Measurements from ENCODE around the gene SLC24A3. TPM values are rescaled to one million over a fixed set of nuclear protein-coding genes. Genes with fewer than 3 reads are reported as not detected.
A peak's percentile ranks its signal among the peaks of the same experiment; 100 is the strongest.

The SLC24A3 gene
- polyA plus RNA-seq, 1 experiment, result 1.7 TPM

DNA sequence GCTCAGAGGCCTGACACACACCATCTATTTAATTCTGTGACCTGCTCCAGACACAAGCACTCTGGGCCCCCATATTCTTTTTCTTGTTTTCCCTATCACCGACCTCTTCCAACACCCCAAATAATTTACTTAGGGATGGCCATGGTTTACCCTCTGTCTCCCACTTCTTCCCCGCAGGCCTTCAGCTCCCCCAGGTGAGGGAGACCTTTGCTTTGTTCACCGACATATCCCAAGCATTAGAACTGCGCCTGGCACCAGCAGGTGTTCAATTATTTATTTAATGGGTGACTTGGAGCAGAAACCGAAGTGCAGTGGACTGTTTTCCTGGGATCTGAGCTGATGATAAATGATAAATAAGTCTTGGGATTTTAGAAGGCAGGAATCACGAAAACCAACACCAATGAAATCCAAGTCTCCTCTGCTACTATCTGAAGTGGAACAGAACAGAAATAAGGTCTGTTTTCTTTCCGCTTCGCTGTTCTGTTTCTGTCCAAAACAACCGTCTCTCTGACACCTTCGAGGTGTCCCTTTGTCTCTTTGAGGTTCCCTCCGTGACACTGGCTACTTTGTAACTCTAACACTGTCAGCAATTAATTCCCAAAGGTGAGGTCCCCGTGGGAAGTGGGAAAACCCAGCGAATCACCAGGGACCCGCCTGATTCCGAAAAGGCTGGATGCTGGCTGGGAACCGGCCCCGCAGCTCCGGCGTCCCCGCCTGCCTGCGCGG lies 544.5 kb downstream of the SLC24A3 start:
- Histone ChIP-seq H3K4me3 (ENCODE audit: low read depth, low read length) (peak overlapping the region; percentile 71), H3K27me3 (ENCODE audit: control insufficient read depth, insufficient read depth, low read length) (no peaks in the 10 kb centered on the region), H3K36me3 (ENCODE audit: control insufficient read depth, insufficient read depth, low read length) (no peaks in the 10 kb centered on the region)
- POLR2A ChIA-PET, result interaction anchor here (1.6 kb wide), 1 partner anchor 19 kb away, joined by 4 read pairs; no protein-coding TSS in a partner anchor
- TF ChIP-seq, protein P1, sequence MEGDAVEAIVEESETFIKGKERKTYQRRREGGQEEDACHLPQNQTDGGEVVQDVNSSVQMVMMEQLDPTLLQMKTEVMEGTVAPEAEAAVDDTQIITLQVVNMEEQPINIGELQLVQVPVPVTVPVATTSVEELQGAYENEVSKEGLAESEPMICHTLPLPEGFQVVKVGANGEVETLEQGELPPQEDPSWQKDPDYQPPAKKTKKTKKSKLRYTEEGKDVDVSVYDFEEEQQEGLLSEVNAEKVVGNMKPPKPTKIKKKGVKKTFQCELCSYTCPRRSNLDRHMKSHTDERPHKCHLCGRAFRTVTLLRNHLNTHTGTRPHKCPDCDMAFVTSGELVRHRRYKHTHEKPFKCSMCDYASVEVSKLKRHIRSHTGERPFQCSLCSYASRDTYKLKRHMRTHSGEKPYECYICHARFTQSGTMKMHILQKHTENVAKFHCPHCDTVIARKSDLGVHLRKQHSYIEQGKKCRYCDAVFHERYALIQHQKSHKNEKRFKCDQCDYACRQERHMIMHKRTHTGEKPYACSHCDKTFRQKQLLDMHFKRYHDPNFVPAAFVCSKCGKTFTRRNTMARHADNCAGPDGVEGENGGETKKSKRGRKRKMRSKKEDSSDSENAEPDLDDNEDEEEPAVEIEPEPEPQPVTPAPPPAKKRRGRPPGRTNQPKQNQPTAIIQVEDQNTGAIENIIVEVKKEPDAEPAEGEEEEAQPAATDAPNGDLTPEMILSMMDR (IDR thresholded peaks at IDR 0.05; ENCODE audit: insufficient read depth, low read depth, low read length), result no peak
- CTCF ChIA-PET, result interaction anchor here (1.1 kb wide), 1 partner anchor 29 kb away, joined by 3 read pairs; no protein-coding TSS in a partner anchor
- DNase-seq (ENCODE audit: low read depth), result no peak

DNA sequence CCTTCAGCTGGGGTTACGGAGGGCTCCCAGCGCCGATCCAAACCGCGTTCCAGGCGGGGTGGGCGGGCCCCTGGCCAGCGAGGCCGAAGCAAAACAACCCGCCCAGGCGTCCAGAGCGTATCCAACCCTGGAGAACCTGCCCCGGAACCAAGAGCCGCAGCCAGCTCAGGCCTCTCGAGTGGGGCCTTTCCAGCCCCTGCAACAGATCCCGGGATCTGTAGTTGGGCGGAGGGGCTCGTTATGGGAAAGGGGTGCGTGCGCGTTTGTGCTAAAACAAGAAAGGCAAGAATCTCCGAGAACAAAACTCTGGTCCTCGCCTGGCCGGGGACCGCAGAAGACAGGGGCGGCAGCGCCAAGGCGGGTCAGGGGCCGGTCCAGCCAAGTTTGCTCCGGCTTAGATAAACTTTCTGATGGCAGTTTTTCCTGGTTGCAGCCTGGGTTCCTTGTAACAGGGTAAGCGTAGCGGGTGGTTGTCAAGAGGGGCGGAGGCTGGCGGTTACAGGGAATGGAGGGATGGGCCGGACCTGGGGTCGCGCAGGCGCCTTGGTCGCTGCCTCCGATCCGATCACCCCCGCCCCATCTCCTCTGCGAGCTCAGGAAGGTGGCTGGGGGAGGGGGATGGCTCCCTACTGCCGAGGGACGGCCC lies 545.2 kb downstream of the SLC24A3 start:
- DNase-seq (ENCODE audit: low read depth), result peak; percentile 71
- ChIA-PET CTCF (interaction anchor here (0.8 to 1.3 kb wide), 3 partner anchors 22 to 28 kb away, joined by 3 read pairs; no protein-coding TSS in a partner anchor), POLR2A (interaction anchor here (0.6 to 1.6 kb wide), 5 partner anchors 12 to 1250 kb away, joined by 3 to 13 read pairs (median 4); partner anchors contain the start of gene SEC23B)
- Histone ChIP-seq H3K27me3 (ENCODE audit: control insufficient read depth, insufficient read depth, low read length) (no peaks in the 10 kb centered on the region), H3K4me3 (ENCODE audit: low read depth, low read length) (peak overlapping the region; percentile 71), H3K36me3 (ENCODE audit: control insufficient read depth, insufficient read depth, low read length) (no peaks in the 10 kb centered on the region)
- TF ChIP-seq, protein P1 (IDR thresholded peaks at IDR 0.05; ENCODE audit: insufficient read depth, low read depth, low read length), result no peak

DNA sequence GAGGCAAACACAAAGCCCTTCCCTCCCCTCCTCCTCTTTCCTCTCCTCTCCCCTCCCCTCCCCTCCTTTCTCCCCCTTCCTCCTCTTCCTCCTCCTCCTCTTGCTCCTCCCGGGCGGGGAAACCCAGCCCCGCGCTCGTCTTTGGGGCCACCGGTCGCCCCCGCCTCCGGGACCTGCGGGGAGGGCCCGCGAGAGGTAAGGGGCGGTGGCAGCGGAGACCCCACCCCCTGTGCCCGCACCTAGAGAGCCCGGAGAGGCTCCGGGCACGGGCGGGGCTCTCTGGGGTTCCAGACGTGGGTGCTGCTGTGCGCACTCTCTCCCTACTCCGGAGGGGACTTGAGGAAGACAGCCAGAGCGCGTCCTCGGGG lies 545.7 kb downstream of the SLC24A3 start, which contains the start of gene RIN2:
TSS of gene RIN2 (plus strand) at position 126 of the 368 bp plus-strand sequence. CDS start 131,344 bp downstream, outside the sequence.
- TF ChIP-seq, protein P1 (IDR thresholded peaks at IDR 0.05; ENCODE audit: insufficient read depth, low read depth, low read length), result no peak
- Histone ChIP-seq H3K4me3 (ENCODE audit: low read depth, low read length) (peak within 1 kb of the TSS; percentile 71), H3K36me3 (ENCODE audit: control insufficient read depth, insufficient read depth, low read length) (no peaks in the 10 kb centered on the region), H3K27me3 (ENCODE audit: control insufficient read depth, insufficient read depth, low read length) (no peaks in the 10 kb centered on the region)
- no peak for DNase-seq (ENCODE audit: low read depth)
- ChIA-PET CTCF (interaction anchor here (0.8 to 1.3 kb wide), 5 partner anchors 12 to 68 kb away, joined by 3 to 4 read pairs (median 3); no protein-coding TSS in a partner anchor), POLR2A (interaction anchor here (0.6 to 1.6 kb wide), 5 partner anchors 12 to 1250 kb away, joined by 3 to 13 read pairs (median 4); partner anchors contain the start of gene SEC23B)

DNA sequence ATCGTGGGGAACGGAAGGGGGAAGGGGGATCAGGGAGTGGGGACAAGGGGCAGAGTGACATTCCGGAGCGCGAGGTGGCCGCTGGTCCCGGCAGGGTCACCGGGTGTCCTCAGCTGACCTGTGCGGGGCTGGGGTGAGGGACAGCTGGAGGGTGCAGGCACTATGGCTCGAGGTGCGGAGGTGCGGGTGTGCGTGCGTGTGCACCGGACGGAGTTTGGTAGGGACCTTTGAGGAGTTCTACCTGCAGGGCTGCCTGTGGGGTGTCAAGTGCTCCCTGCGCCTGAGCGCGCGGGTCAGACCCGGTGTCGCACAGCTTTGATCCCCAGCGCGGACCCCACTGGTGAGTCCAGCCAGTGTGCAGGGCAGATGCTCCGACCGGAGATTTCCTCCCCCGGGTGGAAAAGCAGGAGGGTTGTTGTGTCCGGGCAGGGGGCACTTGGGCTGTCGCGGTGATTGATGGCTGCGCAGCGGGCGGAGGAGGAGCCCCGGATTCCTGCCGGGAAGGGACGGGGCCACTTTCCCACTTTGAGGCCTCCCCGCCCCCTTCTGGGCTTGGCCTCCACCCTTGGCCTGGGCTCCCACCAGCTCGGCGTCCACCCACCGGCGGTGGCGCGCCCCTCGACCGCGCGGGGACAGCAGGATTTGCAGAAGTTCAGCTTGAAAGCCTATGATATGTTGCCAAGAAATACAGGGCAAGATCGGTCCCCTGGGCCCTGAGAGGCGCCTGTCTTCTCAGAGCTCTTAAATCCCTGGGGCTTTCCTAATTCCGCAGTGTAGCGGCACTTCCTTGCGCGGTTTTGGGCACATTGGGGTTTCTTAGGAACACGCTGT lies 546.3 kb downstream of the SLC24A3 start:
- Histone ChIP-seq H3K4me3 (ENCODE audit: low read depth, low read length) (peak overlapping the region; percentile 71), H3K27me3 (ENCODE audit: control insufficient read depth, insufficient read depth, low read length) (no peaks in the 10 kb centered on the region), H3K36me3 (ENCODE audit: control insufficient read depth, insufficient read depth, low read length) (no peaks in the 10 kb centered on the region)
- no peak for DNase-seq (ENCODE audit: low read depth)
- TF ChIP-seq, protein P1 (IDR thresholded peaks at IDR 0.05; ENCODE audit: insufficient read depth, low read depth, low read length), result 0 out of 2 replicates have a peak, but pooled peaks have one; percentile 11
- CTCF ChIA-PET, result interaction anchor here (0.9 to 2.6 kb wide), 6 partner anchors 11 to 453 kb away, joined by 3 to 12 read pairs (median 3); no protein-coding TSS in a partner anchor
- POLR2A ChIA-PET, result interaction anchor here (1.6 kb wide), 1 partner anchor 17 kb away, joined by 4 read pairs; no protein-coding TSS in a partner anchor

Data from BJ (cell line).